Colonic mucosa (tissue), 4 donors: ENCODE measurements around the gene LEO1. TPM values are rescaled to one million over a fixed set of nuclear protein-coding genes. Genes with fewer than 3 reads are reported as not detected.

Source experiments
- DNase-seq: peaks from one replicate; pipeline ENCODE4 v3.0.0-alpha.2; 2020
- H3K27ac ChIP-seq: fragments of 200-600 bp; one replicate; pipeline ENCODE4 v1.8.0; 2021
- H3K27me3 ChIP-seq: fragments of 200-600 bp; one replicate; pipeline ENCODE4 v1.8.0; 2021
- H3K36me3 ChIP-seq: fragments of 200-600 bp; one replicate; pipeline ENCODE4 v1.8.0; 2021
- H3K4me1 ChIP-seq: fragments of 200-600 bp; one replicate; pipeline ENCODE4 v1.8.0; 2021; ENCODE audit warnings: mild to moderate bottlenecking
- H3K4me3 ChIP-seq: fragments of 200-600 bp; one replicate; pipeline ENCODE4 v1.8.0; 2021
- H3K9ac ChIP-seq, 2 donors: one replicate each; pipeline ENCODE4 v1.7.0; 2013; ENCODE audit warnings: control low read depth in 2 of 2, low read depth in 2 of 2, low read length in 2 of 2
- H3K9me3 ChIP-seq: fragments of 200-600 bp; one replicate; pipeline ENCODE4 v1.8.0; 2021
- CTCF ChIP-seq: fragments of 200-600 bp; IDR thresholded peaks from one replicate; pipeline ENCODE4 v1.8.0; 2022; ENCODE audit warnings: antibody characterized with exemption, mild to moderate bottlenecking
- intact Hi-C: fragments of 100-400 bp; cut with DNase I; formaldehyde crosslinking; loops from one replicate; pipeline ENCODE4 v1.14.1; 2022
- total RNA-seq, 2 donors: library from RNA; stranded (reverse); fragmentation: NEBNext Ultra II Directional in 1 of 2; extraction: Animal tissue kit (Norgen Biotek cat#: 25700) in 1 of 2; gene quantifications; one replicate each; pipeline ENCODE4 v1.2.1, GENCODE V29; 2021
- donor health status: healthy.
- donor health status: DM: no; HTN: no; CAD: no.
- donor health status: DM: no; HTN: no; CAD: no.

LEO1 gene
- total RNA-seq, 2 donors from 2014 or later: 23.6 to 29.3 TPM

- H3K4me1 ChIP-seq: no peaks in the 10 kb centered on the region
- no peak for TF ChIP-seq CTCF
- peaks cover 4% of the 10 kb centered on the region for H3K36me3 ChIP-seq
- no peaks in the 10 kb centered on the region for H3K27me3 ChIP-seq
- DNase-seq: no peak
- no peak overlapping the region for H3K9ac ChIP-seq
- no peak overlapping the region for H3K4me3 ChIP-seq
- H3K9me3 ChIP-seq: no peaks in the 10 kb centered on the region
- H3K27ac ChIP-seq: no peak overlapping the region
- intact Hi-C loops: no loop called here
Measured at GRCh38 chr15:51889486-51889885, 82.1 kb downstream of the LEO1 start.

GRCh38 chr15:51888593-51889195 lies 82.9 kb downstream of the LEO1 start:
- H3K27me3 ChIP-seq: no peaks in the 10 kb centered on the region
- H3K36me3 ChIP-seq: no peaks in the 10 kb centered on the region
- H3K27ac ChIP-seq: no peak overlapping the region
- peak; percentile 61 for TF ChIP-seq CTCF
- no peak overlapping the region for H3K4me3 ChIP-seq
- H3K4me1 ChIP-seq: no peaks in the 10 kb centered on the region
- intact Hi-C loops: no loop called here
- H3K9me3 ChIP-seq: no peaks in the 10 kb centered on the region
- no peak for DNase-seq
- no peak overlapping the region for H3K9ac ChIP-seq

Other genes with a start within 250 kb of the LEO1 start
- gene LYSMD2, start 234.1 kb downstream of the LEO1 start, total RNA-seq: 1 to 10 TPM; 7.1 to 7.8 TPM
- gene TMOD2, start 220.2 kb downstream of the LEO1 start, total RNA-seq: 1 to 10 TPM; 2.4 to 7.2 TPM
- 10 to 100 TPM; 68.4 to 78.6 TPM for gene TMOD3, start 142.1 kb downstream of the LEO1 start, total RNA-seq
- 10 to 100 TPM; 47.5 to 71.9 TPM for gene MAPK6, start 47.4 kb upstream of the LEO1 start, total RNA-seq
- gene BCL2L10, start 141.0 kb upstream of the LEO1 start, total RNA-seq: 1 to 10 TPM in 1 of 2 donors, under 1 TPM in 1; 0.77 to 2.1 TPM
- gene GNB5, start 219.6 kb upstream of the LEO1 start, total RNA-seq: 1 to 10 TPM; 6.0 to 7.9 TPM